CD4-positive, alpha-beta T cell treated with Interleukin-6 at 100 ng/mL for 8 hours (primary cell): Measurements from ENCODE around the gene CWF19L1.
"Not testable (repeated sequence)": the region's sequence is repeated elsewhere in the genome, so short reads cannot be mapped to it uniquely, and the experiment has no call there.

Experiments used
- DNase-seq: peaks from one replicate; pipeline ENCODE4 v3.0.0-alpha.2; 2020; ENCODE audit warnings: mixed read lengths, low spot score

CWF19L1 gene

GRCh38 chr10:100267239-100268104 lies at the start of gene CWF19L1:
Gene CWF19L1, minus strand, starts transcription at chr10:100267638. Its CDS starts 45 bp downstream, at chr10:100267593.
- peak; percentile 70 for DNase-seq

- no peak for DNase-seq
Measured at GRCh38 chr10:100315615-100316014, 48.2 kb upstream of the CWF19L1 start.

- DNase-seq = no peak
Measured at GRCh38 chr10:100311298-100311697, 43.9 kb upstream of the CWF19L1 start.

GRCh38 chr10:100307684-100308083 lies 40.2 kb upstream of the CWF19L1 start:
- no peak for DNase-seq

GRCh38 chr10:100306861-100307260 lies 39.4 kb upstream of the CWF19L1 start:
- DNase-seq = no peak

- no peak for DNase-seq
Measured at GRCh38 chr10:100304414-100304813, 37.0 kb upstream of the CWF19L1 start.

GRCh38 chr10:100303724-100304319 lies 36.4 kb upstream of the CWF19L1 start:
- DNase-seq = no peak

GRCh38 chr10:100301123-100301522 lies 33.7 kb upstream of the CWF19L1 start:
- DNase-seq = not testable (repeated sequence)

GRCh38 chr10:100297242-100297641 lies 29.8 kb upstream of the CWF19L1 start:
- DNase-seq = no peak

- no peak for DNase-seq
Measured at GRCh38 chr10:100293066-100293465, 25.6 kb upstream of the CWF19L1 start.

GRCh38 chr10:100292300-100292699 lies 24.9 kb upstream of the CWF19L1 start:
- DNase-seq = not testable (repeated sequence)

GRCh38 chr10:100291356-100291755 lies 23.9 kb upstream of the CWF19L1 start:
- DNase-seq = no peak

GRCh38 chr10:100289641-100290040 lies 22.2 kb upstream of the CWF19L1 start:
- no peak for DNase-seq

- DNase-seq = no peak
Measured at GRCh38 chr10:100288196-100288595, 20.8 kb upstream of the CWF19L1 start.

- no peak for DNase-seq
Measured at GRCh38 chr10:100287756-100288155, 20.3 kb upstream of the CWF19L1 start.

- peak; percentile 81 for DNase-seq
Measured at GRCh38 chr10:100286051-100287033, 18.9 kb upstream of the CWF19L1 start, which contains the start of gene BLOC1S2. Gene BLOC1S2, minus strand, starts transcription at chr10:100286680. Its CDS starts 21 bp downstream, at chr10:100286659.

GRCh38 chr10:100285326-100285725 lies 17.9 kb upstream of the CWF19L1 start:
- DNase-seq = not testable (repeated sequence)

- DNase-seq = no peak
Measured at GRCh38 chr10:100282907-100283306, 15.5 kb upstream of the CWF19L1 start.

GRCh38 chr10:100276971-100277370 lies 9.5 kb upstream of the CWF19L1 start:
- not testable (repeated sequence) for DNase-seq

GRCh38 chr10:100265821-100266485 lies 1.5 kb downstream of the CWF19L1 start:
- no peak for DNase-seq

GRCh38 chr10:100254191-100254590 lies 13.2 kb downstream of the CWF19L1 start:
- DNase-seq = no peak
